ENCODE measurements around the gene TSEN2.

DNA sequence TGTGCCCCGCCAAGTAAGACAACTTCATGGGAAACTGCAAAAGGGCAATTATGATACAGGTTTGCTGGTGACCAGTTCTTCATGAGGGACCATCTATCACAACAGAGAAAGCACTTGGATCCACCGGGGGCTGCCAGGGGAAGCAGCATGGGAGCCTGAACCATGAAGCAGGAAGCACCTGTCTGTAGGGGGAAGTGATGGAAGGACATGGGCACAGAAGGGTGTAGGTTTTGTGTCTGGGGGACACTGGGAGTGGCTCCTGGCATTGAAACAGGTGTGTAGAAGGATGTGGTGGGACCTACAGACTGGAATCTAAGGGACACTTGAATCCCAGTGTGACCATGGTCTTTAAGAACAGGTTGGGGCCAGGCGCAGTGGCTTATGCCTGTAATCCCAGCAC, 95.2 kb downstream of the TSEN2 start:
- no peak for TF ChIP-seq SMC3 (IDR thresholded peaks at IDR 0.05; ENCODE audit: low read depth, low read length)
- TF ChIP-seq RCOR1 (IDR thresholded peaks at IDR 0.05; ENCODE audit: insufficient replicate concordance, low read length), result no peak

Data from IMR-90 (cell line).